GM20431 (cell line): Measurements from ENCODE around the gene CYP27B1.

Experiments used
- in situ Hi-C: fragments of 300-500 bp; cut with MseI, MboI; formaldehyde crosslinking; loops from one replicate; pipeline ENCODE4 v1.15.0; 2020; ENCODE audit warnings: low sequenced_read_pairs; ENCODE audit not compliant: unreplicated experiment

The CYP27B1 gene

DNA sequence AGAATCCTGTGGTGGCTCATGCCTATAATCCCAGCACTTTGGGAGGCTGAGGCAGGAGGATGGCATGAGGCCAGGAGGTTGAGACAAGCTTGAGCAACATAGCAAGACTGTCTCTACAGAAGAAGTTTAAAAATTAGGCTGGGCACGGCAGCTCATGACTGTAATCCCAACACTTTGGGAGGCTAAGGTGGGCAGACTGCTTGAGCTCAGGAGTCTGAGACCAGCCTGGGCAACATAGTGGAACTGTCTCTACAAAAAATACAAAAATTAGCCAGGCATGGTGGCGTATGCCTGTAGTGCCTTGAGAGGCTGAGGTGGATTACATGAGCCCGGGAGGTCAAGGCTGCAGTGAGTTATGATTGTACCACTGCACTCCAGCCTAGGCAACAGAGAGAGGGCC lies 998 bp upstream of the CYP27B1 start:
- in situ Hi-C loops: no loop called here

DNA sequence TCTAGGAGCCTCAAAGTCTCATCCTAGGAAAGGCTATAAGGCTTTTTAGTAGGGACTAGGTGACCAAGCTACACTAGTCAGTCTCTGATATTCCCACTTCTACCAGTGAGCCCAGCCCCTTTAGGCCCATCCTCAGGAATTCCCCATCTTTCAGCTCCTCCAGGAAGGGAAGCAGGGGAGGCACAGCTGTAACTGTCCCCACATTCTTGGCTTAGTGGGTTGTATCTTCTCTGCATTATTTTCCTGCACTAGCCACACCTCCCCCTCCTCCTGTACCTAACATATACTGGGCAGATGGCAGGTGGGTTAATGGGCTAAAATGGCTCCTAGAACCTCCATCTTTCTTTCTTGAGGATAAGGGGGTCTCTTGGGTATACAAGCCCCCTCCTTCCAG lies 424 bp upstream of the CYP27B1 start:
- in situ Hi-C loops: no loop called here

DNA sequence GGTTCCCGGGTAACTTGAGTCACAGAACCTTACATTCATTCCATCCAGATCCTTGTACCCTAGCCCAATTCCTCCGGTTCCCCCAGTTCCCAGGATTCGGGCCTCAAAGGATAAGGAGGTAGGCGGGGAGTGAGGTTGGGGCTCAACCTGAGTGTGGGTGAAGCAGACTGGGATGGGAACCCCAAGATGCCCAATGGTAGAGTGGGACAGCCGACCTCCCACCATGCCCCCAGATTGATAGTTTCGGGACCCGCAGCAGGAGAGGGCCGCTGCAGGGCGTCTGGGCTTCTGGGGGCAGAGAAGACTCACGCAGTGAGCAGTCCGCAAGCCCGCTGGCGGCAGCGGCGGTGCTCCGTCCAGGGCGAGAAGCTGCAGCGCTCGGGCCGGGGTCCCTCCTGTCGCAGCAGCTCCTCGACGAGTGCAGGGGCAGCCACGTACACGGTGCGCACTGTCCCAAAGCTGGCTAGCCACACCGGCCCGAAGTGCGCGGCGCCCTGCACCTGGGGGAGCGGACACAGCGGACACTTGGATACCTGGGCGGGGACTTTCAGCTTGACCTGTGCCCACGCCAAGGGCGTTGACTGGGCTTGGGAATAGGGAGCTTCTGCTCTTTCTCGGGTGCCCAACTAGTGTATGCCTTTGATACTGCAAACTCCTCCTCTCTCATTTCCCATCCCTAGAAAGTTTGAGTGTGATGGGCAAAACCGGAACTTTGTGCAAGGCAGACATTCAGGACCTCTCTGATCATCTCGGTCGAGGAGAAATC lies 997 bp downstream of the CYP27B1 start:
- in situ Hi-C loops: no loop called here

DNA sequence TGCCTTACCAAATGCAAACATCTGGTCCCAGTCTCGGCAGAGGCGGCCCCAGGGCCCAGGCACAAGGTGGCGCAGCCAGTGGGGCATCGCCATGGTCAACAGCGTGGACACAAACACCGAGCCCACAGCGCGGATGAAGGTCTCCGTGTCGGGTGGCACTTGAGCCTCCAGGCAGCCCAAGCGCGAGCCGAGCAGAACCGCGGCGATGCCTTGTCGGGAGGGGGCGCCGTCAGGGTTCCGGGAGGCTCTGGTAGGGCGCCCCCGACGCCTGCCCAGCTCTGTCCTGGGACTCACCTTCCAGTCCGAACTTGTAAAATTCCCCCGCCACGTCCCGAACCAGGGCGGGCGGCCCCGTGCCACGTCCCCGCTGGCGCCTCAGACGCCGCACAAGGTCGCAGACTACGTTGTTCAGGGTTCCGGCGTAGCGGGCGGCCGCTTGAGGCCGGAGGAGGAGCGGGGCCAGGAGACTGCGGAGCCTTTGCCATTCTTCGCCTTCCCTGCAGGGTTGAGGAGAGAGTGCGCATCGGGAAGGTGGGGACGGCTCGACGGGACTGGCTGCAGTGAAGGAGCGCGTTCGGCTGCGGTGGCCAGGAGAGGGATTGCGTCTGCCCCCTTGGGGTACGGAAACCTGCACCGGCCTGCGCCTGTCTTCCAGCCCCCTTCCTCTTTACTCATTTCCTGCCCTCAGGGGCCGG lies 1.7 kb downstream of the CYP27B1 start:
- in situ Hi-C loops: no loop called here

DNA sequence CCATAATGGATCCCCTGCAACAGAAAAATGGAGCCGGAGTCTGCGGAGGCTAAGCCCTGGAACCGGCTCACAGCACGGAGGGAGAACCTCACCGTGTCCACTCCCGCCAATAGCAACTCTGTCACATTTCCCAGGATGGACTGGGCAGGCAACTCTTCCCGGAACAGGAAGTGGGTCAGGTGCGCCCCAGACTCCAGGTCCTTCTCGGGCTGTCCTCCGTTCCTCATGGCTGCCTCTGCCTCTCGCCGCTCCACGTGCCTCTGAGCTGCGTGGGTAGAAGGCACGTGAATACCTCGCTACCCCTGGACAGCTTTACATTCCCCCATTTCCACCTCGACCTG lies 2.2 kb downstream of the CYP27B1 start:
- in situ Hi-C loops: no loop called here

DNA sequence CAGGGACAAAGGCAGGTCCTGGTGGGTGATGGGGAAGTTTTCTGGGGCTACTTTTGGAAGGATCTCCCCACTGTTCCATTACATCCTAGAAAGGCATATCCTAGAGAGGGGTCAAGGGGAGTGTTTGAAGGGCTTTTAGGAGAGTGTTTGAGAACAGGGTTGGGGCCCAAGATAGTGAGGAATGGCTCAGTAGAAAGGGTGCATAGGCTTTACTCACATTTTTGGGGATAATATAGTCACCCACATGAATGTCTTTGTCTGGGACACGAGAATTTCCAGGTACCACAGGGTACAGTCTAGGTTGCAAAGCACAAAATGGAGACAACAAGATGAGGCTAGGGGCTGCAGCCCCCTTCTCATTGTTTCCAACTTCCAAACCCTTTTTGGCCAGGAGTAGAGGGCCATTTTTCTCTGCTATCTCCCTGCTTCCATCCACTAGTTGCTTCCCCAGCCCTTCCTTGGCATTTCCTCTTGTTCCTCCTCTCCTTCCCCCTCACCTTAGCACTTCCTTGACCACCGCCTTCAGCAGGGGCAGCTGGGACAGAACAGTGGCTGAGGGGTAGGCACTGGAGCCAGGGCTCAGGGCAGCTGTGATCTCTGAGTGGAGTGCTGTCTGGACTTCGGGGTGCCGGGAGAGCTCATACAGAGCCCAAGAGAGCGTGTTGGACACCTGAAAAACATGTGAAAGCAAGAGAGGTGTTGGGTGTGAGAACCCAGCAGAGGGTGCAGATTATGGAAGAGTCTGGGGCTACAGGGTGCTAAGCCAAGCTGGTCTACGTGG lies 2.8 kb downstream of the CYP27B1 start:
- in situ Hi-C loops: no loop called here

DNA sequence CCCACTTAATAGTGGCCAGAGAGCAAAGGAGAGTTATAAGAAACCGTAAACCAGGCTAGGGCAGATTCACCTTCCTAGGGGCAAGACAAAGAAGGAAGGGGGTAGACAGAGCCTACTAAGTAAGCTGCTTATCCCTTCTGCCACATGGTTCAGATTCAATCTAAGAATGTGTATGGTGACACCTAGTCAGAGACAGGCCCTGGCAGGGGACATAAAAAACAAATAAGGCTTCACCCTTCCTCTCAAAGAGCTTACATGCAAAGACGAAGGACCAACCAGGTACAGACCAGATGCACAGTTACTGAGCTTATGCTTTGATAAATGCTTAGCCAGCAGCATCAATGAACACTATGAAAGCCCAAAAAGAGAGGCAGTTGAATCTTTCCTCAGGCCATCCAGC lies 4.4 kb downstream of the CYP27B1 start:
- in situ Hi-C loops: no loop called here

DNA sequence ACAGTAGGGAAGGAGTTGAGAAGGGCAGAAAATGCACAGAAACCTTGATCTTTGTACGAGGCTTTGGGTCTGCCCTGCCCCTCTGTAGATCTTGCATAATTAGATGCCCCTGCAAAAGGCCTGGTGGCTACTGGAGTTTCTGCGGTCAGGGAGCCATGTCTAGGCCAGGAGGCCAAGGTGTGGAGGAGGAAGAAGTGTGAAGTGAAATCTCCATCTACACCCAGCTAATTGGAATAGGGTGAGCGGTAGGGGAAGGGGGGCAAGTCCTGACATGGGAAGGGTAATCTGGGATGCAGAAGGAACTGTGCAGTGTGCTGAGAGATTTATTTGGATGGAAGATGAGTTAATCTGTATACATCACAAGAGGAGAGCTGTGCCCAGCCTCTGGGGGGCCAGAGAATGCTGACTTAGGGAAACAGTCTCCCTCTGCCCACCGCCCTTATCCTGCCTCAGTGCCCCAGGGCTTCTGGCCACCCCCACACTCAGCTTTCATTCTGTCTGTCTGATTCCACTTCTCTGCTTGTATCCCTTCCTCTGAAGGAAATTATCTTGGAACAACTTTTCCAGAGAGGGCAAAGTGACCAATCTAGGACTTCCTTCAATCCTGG lies 5.4 kb downstream of the CYP27B1 start:
- in situ Hi-C loops: no loop called here

DNA sequence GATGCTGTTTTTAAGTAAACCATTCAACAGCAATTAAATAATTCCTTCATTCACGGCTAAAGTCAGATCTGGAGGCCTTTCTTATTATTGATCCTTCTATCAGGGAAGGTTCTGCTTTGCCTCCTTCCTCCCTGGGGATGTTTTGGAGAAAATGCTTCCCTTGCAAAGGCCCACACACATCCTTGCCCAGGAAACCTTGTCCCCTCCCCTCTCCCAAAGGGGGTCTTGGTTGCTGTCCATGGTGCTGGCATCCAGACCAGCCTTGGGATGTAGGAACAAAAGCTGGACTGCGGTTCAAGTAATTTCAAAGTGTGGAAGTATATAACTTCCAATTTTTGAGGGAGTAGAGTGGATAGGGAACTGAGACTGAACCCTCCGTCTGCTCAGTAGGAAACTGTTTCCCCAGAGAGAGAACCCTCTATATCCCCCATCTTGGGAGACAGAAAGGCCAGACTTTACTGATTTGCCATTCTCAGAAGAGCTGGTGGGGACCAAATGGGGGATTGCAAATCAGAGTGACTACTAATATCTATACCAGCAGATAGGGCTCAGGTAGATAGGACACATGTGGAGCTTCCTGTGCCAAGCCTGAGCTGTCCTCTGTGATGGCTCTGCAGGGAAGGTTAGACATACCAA lies 6.4 kb downstream of the CYP27B1 start:
- in situ Hi-C loops: no loop called here

DNA sequence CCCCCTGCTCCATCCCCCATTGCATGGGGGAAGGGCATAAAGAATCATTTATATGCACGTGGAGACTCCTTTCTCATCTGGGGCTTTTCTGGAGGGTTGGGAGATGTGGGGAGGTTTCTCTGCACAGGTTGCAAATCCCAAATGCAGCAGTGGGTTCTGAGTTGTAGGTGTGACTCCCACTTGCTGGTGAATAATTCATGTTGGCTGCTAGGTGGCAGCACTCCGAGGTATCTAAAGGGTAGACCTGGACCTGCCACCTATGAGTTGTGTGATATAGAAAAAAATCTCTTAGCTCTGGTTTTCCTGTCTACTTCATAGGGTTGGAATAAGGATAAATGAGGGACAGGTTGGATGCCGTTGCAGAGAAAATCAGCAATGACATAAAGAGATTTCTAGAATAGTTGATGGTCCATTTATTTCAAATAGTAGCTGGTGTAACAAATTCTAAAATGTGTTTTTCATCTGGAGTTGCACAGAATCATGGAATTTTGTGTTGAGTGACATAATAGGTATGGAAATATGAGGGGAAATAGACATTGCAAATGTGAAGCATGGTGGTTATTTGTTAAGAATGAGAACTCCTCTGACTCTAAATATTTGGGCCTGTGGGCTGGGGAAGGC lies 7.4 kb downstream of the CYP27B1 start:
- in situ Hi-C loops: no loop called here

DNA sequence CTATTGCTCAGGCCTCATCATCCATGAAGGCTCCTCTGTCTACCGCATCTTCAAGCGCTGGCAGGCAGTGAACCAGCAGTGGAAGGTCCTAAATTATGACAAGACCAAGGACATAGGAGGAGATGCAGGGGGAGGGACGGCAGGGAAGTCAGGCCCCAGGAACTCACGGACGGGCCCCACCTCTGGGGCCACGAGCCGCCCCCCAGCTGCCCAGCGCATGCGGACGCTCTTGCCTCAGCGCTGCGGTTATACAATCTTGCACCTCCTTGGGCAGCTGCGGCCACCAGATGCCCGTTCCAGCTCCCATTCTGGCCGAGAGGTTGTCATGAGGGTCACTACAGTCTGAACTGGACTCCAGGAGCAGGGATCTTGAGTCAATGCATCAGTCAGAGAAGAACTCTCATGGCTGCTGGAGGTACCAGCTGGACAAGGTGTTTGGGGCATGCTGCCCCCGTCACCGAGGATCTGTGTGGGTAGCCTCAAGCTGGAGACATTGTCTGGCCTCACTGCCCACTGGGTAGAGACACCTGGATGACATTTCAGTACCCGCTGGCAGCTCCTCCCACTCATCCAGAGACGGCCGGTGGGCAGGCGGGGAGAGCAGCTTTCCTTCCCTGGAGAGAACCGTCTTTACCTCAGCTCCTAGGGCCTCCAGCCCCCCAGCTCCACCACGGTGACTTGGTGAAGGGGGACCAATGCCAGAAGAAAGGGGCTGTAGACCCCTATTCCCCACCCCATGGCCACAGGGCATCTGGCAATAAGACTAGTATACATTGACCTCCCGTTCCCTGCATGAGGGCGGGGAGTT lies 8.1 kb downstream of the CYP27B1 start:
- in situ Hi-C loops: no loop called here

DNA sequence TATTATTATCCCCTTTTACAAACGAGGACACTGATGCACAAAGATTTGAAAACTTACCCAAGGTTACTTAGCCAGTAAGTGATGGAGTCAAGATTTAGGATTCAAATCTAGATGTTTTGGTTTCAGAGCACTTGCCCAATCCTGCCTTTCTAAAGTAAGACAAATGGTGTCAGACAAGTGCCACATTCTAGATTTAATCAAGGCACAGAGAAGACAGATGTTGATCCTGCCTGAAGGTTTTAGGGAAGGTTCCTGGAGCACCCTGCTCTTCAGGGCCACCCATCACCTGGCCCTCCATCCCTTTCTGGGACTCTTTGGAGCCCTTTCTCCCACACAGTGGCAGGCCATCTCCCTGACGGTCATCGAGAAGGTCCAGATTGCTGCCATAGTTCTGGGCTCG lies 9.1 kb downstream of the CYP27B1 start:
- in situ Hi-C loops: no loop called here

DNA sequence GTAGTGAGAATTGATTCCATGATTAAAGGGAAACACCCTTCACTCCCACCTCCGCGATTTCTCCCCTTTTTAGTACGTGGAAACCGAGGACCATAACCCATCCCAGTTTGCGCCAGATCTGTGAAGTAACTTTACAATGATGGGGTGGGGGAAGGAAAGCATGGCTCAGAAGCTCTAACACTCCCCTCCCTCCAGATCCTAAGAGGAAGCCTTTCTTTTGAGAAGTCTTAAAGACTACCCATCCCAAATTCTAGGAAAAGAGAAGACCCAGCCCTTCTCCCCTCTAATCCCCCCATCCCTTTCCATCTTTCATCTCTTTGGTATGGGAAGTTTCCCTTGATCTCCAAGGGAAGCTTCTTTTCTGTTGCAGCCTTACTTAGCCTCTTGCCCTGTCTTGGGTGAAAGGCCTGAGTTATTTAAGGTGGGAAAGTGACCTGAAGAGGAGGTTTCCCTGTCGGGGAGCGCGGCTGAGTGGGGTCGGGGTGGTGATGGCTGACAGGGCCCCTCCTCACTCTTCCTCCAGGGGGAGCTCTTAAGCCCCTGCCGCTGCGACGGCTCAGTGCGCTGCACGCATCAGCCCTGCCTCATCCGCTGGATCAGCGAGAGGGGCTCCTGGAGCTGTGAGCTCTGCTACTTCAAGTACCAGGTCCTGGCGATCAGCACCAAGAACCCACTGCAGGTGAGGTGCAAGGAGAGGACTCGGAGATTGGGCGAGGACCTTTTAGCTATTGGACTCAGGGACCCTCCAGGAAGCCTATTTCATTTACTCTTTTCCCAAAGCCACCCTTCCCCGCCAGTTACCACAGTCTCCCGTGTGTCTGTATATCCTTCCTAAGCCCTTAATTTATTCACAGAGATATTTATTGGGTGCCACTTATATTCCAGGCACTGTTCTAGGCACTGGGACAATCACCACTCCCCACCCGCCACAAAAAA lies 10.2 kb downstream of the CYP27B1 start:
- in situ Hi-C loops: no loop called here

DNA sequence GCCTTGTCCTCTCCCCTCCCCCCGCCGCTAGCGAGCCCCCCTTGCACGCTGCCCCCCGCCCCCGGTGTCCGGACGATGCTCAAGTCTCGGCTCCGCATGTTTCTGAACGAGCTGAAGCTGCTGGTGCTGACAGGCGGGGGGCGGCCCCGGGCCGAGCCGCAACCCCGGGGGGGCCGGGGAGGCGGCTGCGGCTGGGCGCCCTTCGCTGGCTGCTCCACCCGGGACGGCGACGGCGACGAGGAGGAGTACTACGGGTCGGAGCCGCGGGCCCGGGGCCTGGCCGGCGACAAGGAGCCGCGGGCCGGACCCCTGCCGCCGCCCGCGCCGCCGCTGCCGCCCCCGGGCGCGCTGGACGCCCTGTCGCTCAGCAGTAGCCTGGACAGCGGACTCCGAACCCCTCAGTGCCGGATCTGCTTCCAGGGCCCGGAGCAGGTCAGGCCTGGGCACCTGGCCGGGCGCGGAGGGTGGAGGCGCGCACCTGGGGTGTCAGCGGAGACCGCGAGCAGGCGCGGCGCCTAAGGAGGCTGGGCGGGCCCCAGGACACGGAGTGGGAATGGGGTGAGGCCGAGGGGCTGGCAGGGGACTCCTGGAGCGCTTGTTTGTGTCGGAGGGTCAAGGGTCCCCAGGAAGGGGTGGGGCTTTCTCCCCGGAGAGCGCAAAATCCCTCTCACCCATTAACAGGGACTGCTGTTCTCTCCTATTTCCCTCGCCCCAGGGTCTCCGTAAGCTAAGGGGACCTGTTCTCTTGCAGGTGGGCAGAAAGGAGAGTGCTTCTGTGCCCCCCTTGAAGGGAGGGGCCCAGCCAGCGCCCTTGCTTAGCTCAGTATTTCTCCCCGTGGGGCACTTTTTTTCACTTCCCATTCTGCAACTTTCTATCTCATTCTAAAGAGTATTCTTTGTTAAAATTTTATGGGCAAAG lies 11.2 kb downstream of the CYP27B1 start:
- in situ Hi-C loops: no loop called here

DNA sequence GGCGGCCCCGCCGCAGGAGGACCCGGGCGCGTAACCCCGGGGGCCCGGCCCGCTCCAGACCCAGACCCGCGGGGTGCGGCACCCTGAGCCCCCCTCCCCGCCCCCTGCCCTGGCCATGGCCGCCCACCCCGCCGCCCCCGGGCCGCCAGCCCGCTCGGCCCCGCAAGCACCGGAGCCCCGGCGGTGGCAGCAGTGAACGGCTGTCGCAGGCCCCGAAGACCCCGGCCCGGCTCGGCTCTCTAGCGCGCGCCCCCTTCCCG lies 11.8 kb downstream of the CYP27B1 start:
- in situ Hi-C loops: no loop called here

DNA sequence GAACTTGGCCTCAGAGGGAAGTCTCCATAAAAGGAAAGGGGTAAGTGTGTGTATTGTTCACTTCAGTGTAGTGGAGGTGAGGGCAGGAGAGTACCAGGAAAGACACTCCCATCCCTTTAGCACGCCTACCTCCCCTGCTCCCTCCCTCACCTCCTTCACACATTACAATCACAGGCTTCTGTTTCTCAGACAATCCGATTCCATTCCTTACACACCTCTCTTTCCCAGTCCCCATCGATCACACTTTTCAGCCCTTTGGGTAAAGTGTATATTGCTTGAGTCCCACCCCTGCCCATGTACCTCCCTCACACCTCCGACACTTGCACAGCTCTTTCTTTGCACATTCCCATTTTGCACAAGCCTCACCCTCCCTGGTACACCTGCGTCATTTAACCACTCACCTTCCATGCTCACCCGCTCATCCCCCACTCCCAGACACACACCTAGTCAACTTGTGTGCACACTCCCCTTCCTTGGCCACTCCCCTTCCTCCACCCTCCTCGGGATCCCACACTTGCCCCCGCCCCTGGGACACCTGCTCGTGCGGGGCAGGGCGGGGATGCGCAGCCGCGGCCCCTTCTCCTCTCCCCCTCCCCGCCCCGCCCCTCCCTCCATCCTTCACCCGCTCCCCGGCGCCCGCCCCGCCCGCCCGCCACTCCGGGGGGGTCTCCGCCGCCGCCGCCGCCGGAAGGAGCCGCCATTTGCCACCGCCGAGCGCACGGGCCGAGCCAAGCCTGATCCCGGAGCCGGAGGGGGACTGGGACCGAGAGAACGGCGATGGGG lies 12.3 kb downstream of the CYP27B1 start, which contains the start of gene MARCHF9:
TSS of gene MARCHF9 (plus strand) at position 693 of the 783 bp plus-strand sequence. CDS start 426 bp downstream, outside the sequence.
- in situ Hi-C loops: no loop called here
